HepG2 (cell line): ENCODE data around the gene TNFRSF6B. TPM values are rescaled to one million over a fixed set of nuclear protein-coding genes. Genes with fewer than 3 reads are reported as not detected.

Experiments used
- ARID2 ChIP-seq: sonication (generic); formaldehyde crosslinking; IDR thresholded peaks from 2 replicates; pipeline ENCODE4 v1.8.1; 2022; ENCODE audit warnings: mild to moderate bottlenecking, missing genetic modification reagents, borderline replicate concordance
- BHLHE40 ChIP-seq: IDR thresholded peaks from 2 replicates; pipeline ENCODE4 v1.6.1; 2011; ENCODE audit warnings: low read length, improper control_type of control experiment
- CSRNP1 ChIP-seq: sonication (generic); formaldehyde crosslinking; IDR thresholded peaks from 2 replicates; pipeline ENCODE4 v1.8.1; 2023; ENCODE audit warnings: mild to moderate bottlenecking, missing genetic modification reagents
- PATZ1 ChIP-seq: sonication (generic); formaldehyde crosslinking; IDR thresholded peaks from 2 replicates; pipeline ENCODE4 v1.4.0; 2020; ENCODE audit warnings: missing genetic modification reagents
- PRDM10 ChIP-seq: sonication (generic); formaldehyde crosslinking; IDR thresholded peaks from 2 replicates; pipeline ENCODE4 v1.4.0; 2020; ENCODE audit warnings: low read depth, missing genetic modification reagents
- RERE ChIP-seq: IDR thresholded peaks from 2 replicates; pipeline ENCODE4 v1.6.1; 2016; ENCODE audit warnings: low read depth, missing genetic modification reagents, missing compliant biosample characterization
- TCF7 ChIP-seq: sonication (generic); IDR thresholded peaks from 2 replicates; pipeline ENCODE4 v1.6.1; 2016; ENCODE audit warnings: antibody characterized with exemption, low read depth
- TSC22D2 ChIP-seq: sonication (generic); formaldehyde crosslinking; IDR thresholded peaks from 2 replicates; pipeline ENCODE4 v1.5.1; 2020; ENCODE audit warnings: missing genetic modification reagents, mild to moderate bottlenecking, borderline replicate concordance
- ZNF264 ChIP-seq: sonication (generic); formaldehyde crosslinking; IDR thresholded peaks from 2 replicates; pipeline ENCODE4 v1.4.0; 2020; ENCODE audit warnings: missing genetic modification reagents
- ZUFSP ChIP-seq: sonication (generic); formaldehyde crosslinking; IDR thresholded peaks from 2 replicates; pipeline ENCODE4 v1.9.0; 2021; ENCODE audit warnings: missing genetic modification reagents, mild to moderate bottlenecking, borderline replicate concordance
- polyA plus RNA-seq, 8 experiments: library from polyadenylated mRNA; depleted of rRNA in 3 of 8; stranded (reverse) in 7 of 8; unstranded in 1 of 8; fragments of >200 nt; fragmentation: Illumina TruSeq in 4 of 8; extraction: Trizol in 4 of 8; gene quantifications; 2 replicates each; pipeline versions ENCODE4 v1.2.1 to v1.2.3, GENCODE V29; 2011 to 2016; ENCODE audit warnings: low read depth in 4 of 8, missing spikeins in 1 of 8, mixed read lengths in 1 of 8; ENCODE audit not compliant: insufficient read depth in 1 of 8
- total RNA-seq, 5 experiments: library from RNA; depleted of rRNA; stranded (reverse); fragments of >200 nt; fragmentation: Illumina TruSeq; extraction: Trizol; gene quantifications; 2 replicates each; pipeline ENCODE4 v1.2.3, GENCODE V29; 2016; ENCODE audit warnings: low read depth in 1 of 5

Gene TNFRSF6B
- total and polyA plus RNA-seq, 2 of the 13 experiments (the other 11 are each of a cell fraction or from before 2014, with no cell fraction given), result 0.24 TPM; not detected in 1

- TF ChIP-seq ZUFSP, result no peak
- no peak for TF ChIP-seq TCF7
- no peak for TF ChIP-seq ARID2 (CRISPR knock-in tag)
- TF ChIP-seq CSRNP1 (CRISPR knock-in tag), result no peak
- TF ChIP-seq PRDM10 (CRISPR knock-in tag), result no peak
- TF ChIP-seq PATZ1, result peak; percentile 21; the same call in 1 of the 2 replicates
- no peak for TF ChIP-seq ZNF264 (CRISPR knock-in tag)
- TF ChIP-seq BHLHE40, result 0 out of 2 replicates have a peak, but pooled peaks have one; percentile 1
- no peak for TF ChIP-seq TSC22D2 (CRISPR knock-in tag)
- no peak for TF ChIP-seq RERE (CRISPR knock-in tag)
Measured at GRCh38 chr20:63657260-63657936, 39.1 kb upstream of the TNFRSF6B start (continued).
